Mesothelial cell of epicardium (in vitro differentiated cells): Measurements from ENCODE around the gene STAC3. TPM values are rescaled to one million over a fixed set of nuclear protein-coding genes. Genes with fewer than 3 reads are reported as not detected.

ENCODE experiments used
- DNase-seq, 2 experiments: peaks; one replicate each; pipeline ENCODE4 v3.0.0; 2021; ENCODE audit warnings: low spot score in 2 of 2; ENCODE audit not compliant: unreplicated experiment in 2 of 2
- H3K27ac Mint-ChIP-seq: 2 replicates; pipeline ENCODE4 v1.8.0; 2021; ENCODE audit warnings: mixed read lengths
- H3K27me3 Mint-ChIP-seq: 2 replicates; pipeline ENCODE4 v1.8.0; 2021; ENCODE audit warnings: low read depth, mixed read lengths
- H3K36me3 Mint-ChIP-seq: 2 replicates; pipeline ENCODE4 v1.8.0; 2021; ENCODE audit warnings: mixed read lengths
- H3K4me1 Mint-ChIP-seq: 2 replicates; pipeline ENCODE4 v1.8.0; 2021; ENCODE audit warnings: mixed read lengths
- H3K4me3 Mint-ChIP-seq: 2 replicates; pipeline ENCODE4 v1.8.0; 2021; ENCODE audit warnings: mild to moderate bottlenecking, moderate library complexity, mixed read lengths
- H3K9me3 Mint-ChIP-seq: 2 replicates; pipeline ENCODE4 v1.8.0; 2021; ENCODE audit warnings: mixed read lengths
- CTCF ChIP-seq: fragments of 200-600 bp; sonication (generic); IDR thresholded peaks from one replicate; pipeline ENCODE4 v1.5.0; 2021; ENCODE audit warnings: antibody characterized with exemption; ENCODE audit not compliant: unreplicated experiment
- total RNA-seq: library from RNA; stranded (reverse); gene quantifications from 3 replicates; pipeline ENCODE4 v1.2.1, GENCODE V29; 2021

STAC3 gene
- total RNA-seq, 1 donor from 2014 or later = 9.8 TPM

DNA sequence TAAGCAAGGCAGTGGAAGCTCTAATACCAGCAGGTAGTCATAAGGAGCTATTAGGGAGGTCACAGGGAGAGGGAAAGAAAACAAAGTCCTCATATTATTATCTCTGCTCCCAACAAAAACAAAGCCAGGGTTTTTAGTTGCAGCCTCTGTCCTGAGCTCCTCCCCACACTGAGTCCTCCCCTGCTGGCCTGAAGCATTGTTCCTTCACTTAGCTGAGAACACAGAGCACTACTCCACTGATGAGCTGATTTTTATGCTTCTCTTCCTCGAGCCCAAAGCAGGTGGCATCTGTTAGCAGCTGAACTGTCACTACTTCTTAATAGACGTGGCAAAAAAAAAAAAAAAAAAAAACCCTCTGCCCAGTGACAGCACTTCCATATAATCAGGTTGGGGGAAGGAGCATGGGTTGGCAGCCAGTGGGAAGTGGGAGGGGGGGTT, 10.5 kb upstream of the STAC3 start:
- TF ChIP-seq CTCF = no peak
- DNase-seq = no peak
- Mint-ChIP-seq H3K27me3 (no peaks in the 10 kb centered on the region), H3K4me1 (no peaks in the 10 kb centered on the region), H3K36me3 (peaks cover 25% of the 10 kb centered on the region), H3K27ac (no peak overlapping the region), H3K4me3 (no peak overlapping the region), H3K9me3 (no peaks in the 10 kb centered on the region)

DNA sequence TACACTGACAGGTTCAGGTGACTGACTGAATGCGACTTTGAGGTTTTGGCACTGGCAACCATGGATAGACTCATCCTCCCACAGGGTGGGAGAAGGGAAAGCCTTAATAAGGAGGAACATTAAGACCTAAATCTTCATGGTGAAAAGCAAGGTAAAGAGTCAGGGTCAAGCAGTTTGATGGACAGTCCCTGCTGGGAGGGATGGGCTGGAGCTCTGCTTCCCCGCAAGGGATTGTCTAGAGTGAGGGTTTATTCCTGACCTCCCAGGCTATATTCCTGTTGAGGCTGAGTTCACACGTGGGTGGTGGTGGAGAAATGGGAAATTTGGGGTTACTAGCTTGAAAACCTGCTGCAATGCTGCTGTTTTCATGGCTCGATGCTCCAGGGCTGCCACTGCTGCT, 9.4 kb upstream of the STAC3 start:
- Mint-ChIP-seq H3K4me1 (no peaks in the 10 kb centered on the region), H3K36me3 (peaks cover 29% of the 10 kb centered on the region), H3K27me3 (no peaks in the 10 kb centered on the region), H3K4me3 (no peak overlapping the region), H3K27ac (no peak overlapping the region), H3K9me3 (no peaks in the 10 kb centered on the region)
- no peak for DNase-seq
- no peak for TF ChIP-seq CTCF

DNA sequence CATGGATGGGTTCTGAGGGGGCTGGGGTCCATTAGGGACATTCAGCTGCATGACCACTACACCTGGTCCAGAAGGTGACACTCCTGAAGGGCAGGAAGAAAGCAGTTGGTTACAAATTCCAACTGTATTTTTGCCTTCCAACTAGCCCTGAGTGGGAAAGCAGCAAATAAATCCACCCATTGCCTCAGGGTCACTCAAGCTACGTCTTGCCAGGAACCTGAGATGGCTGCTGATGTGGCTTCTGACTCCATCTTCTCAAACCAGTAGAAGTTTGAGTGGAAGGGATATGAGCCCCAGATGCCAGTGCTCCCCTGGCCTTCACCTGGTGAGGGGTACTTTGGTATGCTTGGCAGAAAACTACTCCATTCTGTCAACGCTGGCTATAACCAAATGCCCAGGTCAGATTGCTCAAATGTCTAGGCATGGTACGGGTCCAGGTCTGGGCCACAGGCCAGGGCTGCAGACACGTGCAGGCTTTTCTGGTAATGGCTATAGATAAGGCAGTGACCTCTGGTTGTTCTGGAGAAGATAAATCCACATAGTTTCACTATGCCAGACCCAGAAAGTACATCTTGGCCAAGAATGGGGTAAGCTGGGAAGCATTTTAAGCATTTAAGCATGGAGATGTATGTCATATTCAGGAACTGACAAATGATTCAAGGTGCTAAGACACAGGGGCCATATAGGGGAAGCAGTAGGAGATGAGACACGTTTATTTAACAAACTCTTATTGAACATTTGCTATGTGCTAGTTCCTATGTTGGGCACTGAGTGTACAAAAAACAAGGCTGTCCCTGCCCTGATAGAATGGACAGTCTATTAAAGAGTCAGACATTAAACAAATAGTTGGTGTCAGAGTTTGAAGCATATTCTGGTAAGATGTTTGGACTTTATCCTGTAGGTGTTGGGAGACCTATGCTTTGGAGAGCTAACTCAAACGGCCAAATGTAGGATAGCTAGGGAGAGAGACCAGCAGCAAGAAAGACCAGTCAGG, 8.3 kb upstream of the STAC3 start:
- no peaks in the 10 kb centered on the region for H3K27me3 Mint-ChIP-seq
- no peaks in the 10 kb centered on the region for H3K9me3 Mint-ChIP-seq
- H3K4me1 Mint-ChIP-seq = no peaks in the 10 kb centered on the region
- TF ChIP-seq CTCF = no peak
- no peak overlapping the region for H3K27ac Mint-ChIP-seq
- H3K36me3 Mint-ChIP-seq = peaks cover 23% of the 10 kb centered on the region
- no peak overlapping the region for H3K4me3 Mint-ChIP-seq
- DNase-seq = no peak

DNA sequence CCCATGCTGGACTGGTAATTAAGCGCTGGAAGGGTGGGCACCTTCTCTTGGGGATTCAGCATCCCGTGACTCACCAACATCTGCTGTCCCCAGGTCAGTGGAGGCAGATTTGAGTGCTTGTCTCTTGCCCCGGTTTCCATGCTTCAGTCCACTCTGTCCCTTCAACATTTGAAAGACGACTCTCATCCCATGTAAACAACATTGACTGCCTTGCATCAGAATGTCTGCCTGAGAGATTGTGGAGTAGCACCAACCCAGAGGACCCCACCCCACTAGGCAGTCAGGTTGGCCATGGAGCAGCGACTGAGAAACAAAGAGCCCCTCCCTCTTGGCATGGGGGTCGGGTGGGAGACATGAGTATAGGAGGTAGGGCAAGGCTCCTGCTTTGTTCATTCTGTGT, 4.9 kb upstream of the STAC3 start:
- no peaks in the 10 kb centered on the region for H3K4me1 Mint-ChIP-seq
- peaks cover 25% of the 10 kb centered on the region for H3K36me3 Mint-ChIP-seq
- TF ChIP-seq CTCF = no peak
- no peak overlapping the region for H3K4me3 Mint-ChIP-seq
- H3K27me3 Mint-ChIP-seq = no peaks in the 10 kb centered on the region
- no peak overlapping the region for H3K27ac Mint-ChIP-seq
- no peak for DNase-seq
- H3K9me3 Mint-ChIP-seq = no peaks in the 10 kb centered on the region

GRCh38 chr12:57254506-57255280, 3.7 kb upstream of the STAC3 start:
- Mint-ChIP-seq H3K4me1 (no peaks in the 10 kb centered on the region), H3K36me3 (peaks cover 19% of the 10 kb centered on the region), H3K9me3 (no peaks in the 10 kb centered on the region), H3K4me3 (no peak overlapping the region), H3K27me3 (no peaks in the 10 kb centered on the region), H3K27ac (no peak overlapping the region)
- no peak for DNase-seq
- TF ChIP-seq CTCF = no peak
